ENCODE results near the gene LRRC1. TPM values are rescaled to one million over a fixed set of nuclear protein-coding genes. Genes with fewer than 3 reads are reported as not detected.

The LRRC1 gene
- total and polyA plus RNA-seq, 2 donors (not counting 1 experiment from before 2014, with no cell fraction given): 3.4 to 8.9 TPM

DNA sequence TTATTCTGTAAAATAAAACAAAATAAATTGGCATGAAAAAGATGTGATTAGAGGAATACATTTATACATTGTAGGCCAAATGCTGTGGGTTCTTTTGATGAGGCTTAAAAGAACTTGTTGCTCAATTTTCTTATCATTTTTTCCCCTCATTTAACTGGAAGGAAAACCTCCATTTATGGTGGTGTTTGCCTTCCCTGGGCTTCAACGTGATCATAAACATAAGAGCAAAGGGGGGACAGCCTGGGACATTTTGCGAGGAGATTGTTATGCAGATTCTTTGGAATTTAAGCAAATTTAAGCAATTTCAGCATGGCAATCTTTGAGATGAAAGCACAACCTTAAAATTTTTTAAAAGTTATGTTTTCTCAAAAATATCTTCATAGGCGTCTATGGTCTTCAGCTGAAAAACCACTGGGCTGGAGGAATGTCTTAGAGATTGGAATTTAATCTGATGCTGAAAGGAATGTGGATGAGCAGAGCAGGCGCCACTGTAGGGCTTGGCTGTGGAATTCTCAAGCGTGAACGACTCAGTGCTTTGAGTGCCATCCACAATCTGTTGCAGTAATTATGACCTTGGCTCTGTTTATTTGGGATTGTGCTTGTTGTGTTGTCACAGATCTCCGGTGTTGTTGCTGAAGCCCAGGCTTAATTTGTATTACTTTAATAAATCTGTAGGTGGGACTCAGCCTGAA, 167.0 kb downstream of the LRRC1 start:
- Mint-ChIP-seq H3K4me1 (no peaks in the 10 kb centered on the region), H3K27ac (no peak overlapping the region), H3K27me3 (peaks cover 12% of the 10 kb centered on the region), H3K4me3 (no peak overlapping the region), H3K9me3 (ENCODE audit: insufficient read depth) (no peaks in the 10 kb centered on the region)
- Histone ChIP-seq H3K4me1 (ENCODE audit: control insufficient read depth in 2 of 2, insufficient read depth in 2 of 2, low read length in 2 of 2) (no peaks in the 10 kb centered on the region), H3K36me3 (replicated peaks in 1 of 2; ENCODE audit: control extremely low read depth in 1 of 2, control insufficient read depth in 1 of 2, extremely low read depth in 1 of 2, insufficient read depth in 2 of 2, low read length in 1 of 2) (no peaks in the 10 kb centered on the region), H3K9ac (ENCODE audit: low read length) (no peak overlapping the region), H3K4me3 (ENCODE audit: control extremely low read depth in 1 of 5, extremely low read depth in 1 of 5, insufficient read depth in 1 of 5, low read depth in 2 of 5, low read length in 4 of 5) (no peak overlapping the region), H4K20me1 (ENCODE audit: control insufficient read depth, insufficient read depth, low read length, poor library complexity, severe bottlenecking) (no peaks in the 10 kb centered on the region), H3K79me2 (ENCODE audit: control insufficient read depth, insufficient read depth, low read length) (no peaks in the 10 kb centered on the region), H2AFZ (ENCODE audit: insufficient read depth, low read depth, low read length, poor library complexity, severe bottlenecking) (no peak overlapping the region), H3K27ac (ENCODE audit: low read length in 2 of 2) (no peak overlapping the region), H3K9me3 (ENCODE audit: control extremely low read depth in 1 of 3, control insufficient read depth in 2 of 3, insufficient read depth in 1 of 3, low read length in 2 of 3) (peaks cover 0 to 4% (median 0%) of the 10 kb centered on the region in 3 donors), H3K27me3 (replicated peaks in 1 of 4; ENCODE audit: control extremely low read depth in 1 of 4, control insufficient read depth in 3 of 4, insufficient read depth in 4 of 4, low read length in 3 of 4) (no peaks in the 10 kb centered on the region), H3K4me2 (replicated peaks; ENCODE audit: low read depth, low read length, poor library complexity, severe bottlenecking) (no peak overlapping the region)
- ATAC-seq (ENCODE audit: low read depth): no peak
- intact Hi-C loops (cut with micrococcal nuclease): no loop called here
- ChIA-PET POLR2A (no interaction called here), CTCF (no interaction called here)
- TF ChIP-seq, protein P1, sequence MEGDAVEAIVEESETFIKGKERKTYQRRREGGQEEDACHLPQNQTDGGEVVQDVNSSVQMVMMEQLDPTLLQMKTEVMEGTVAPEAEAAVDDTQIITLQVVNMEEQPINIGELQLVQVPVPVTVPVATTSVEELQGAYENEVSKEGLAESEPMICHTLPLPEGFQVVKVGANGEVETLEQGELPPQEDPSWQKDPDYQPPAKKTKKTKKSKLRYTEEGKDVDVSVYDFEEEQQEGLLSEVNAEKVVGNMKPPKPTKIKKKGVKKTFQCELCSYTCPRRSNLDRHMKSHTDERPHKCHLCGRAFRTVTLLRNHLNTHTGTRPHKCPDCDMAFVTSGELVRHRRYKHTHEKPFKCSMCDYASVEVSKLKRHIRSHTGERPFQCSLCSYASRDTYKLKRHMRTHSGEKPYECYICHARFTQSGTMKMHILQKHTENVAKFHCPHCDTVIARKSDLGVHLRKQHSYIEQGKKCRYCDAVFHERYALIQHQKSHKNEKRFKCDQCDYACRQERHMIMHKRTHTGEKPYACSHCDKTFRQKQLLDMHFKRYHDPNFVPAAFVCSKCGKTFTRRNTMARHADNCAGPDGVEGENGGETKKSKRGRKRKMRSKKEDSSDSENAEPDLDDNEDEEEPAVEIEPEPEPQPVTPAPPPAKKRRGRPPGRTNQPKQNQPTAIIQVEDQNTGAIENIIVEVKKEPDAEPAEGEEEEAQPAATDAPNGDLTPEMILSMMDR (IDR thresholded peaks at IDR 0.05): no peak
- no peak for TF ChIP-seq EZH2 (IDR thresholded peaks at IDR 0.05; ENCODE audit: borderline replicate concordance, insufficient read depth, low read depth, low read length, poor library complexity, severe bottlenecking)
- DNase-seq: no peak
- 100% methylated on average over 5 of the region's 7 CpGs for WGBS (ENCODE audit: insufficient coverage)

DNA sequence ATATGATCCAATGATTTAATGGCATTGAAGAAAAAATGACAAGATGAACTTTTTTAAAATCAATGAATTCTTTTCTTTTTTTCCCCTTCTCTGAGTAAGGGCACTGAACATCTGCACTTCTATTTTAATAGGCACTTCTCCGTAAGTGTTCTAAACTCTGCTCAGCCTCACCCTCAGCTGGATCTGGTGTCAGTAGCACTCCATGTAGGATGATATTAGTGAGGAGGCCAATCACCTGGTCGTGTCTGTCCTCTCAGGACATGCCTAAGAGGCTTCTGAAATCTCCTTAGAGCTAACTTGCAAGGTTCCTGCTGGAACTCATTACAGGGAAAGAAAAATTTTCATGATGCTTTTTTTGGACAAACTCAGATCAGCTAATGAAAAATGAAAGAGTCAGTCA, 167.8 kb downstream of the LRRC1 start:
- peaks cover 6% of the 10 kb centered on the region for H3K27me3 Mint-ChIP-seq
- Histone ChIP-seq H3K9ac (ENCODE audit: low read length) (no peak overlapping the region), H3K4me1 (ENCODE audit: control insufficient read depth in 2 of 2, insufficient read depth in 2 of 2, low read length in 2 of 2) (no peaks in the 10 kb centered on the region), H3K4me3 (ENCODE audit: control extremely low read depth in 1 of 5, extremely low read depth in 1 of 5, insufficient read depth in 1 of 5, low read depth in 2 of 5, low read length in 4 of 5) (no peak overlapping the region), H4K20me1 (ENCODE audit: control insufficient read depth, insufficient read depth, low read length, poor library complexity, severe bottlenecking) (no peaks in the 10 kb centered on the region), H3K27ac (ENCODE audit: low read length in 2 of 2) (no peak overlapping the region), H3K9me3 (ENCODE audit: control extremely low read depth in 1 of 3, control insufficient read depth in 2 of 3, insufficient read depth in 1 of 3, low read length in 2 of 3) (peaks cover 0 to 4% (median 0%) of the 10 kb centered on the region in 3 donors), H3K4me2 (replicated peaks; ENCODE audit: low read depth, low read length, poor library complexity, severe bottlenecking) (no peak overlapping the region), H3K36me3 (replicated peaks in 1 of 2; ENCODE audit: control extremely low read depth in 1 of 2, control insufficient read depth in 1 of 2, extremely low read depth in 1 of 2, insufficient read depth in 2 of 2, low read length in 1 of 2) (no peaks in the 10 kb centered on the region), H3K27me3 (replicated peaks in 1 of 4; ENCODE audit: control extremely low read depth in 1 of 4, control insufficient read depth in 3 of 4, insufficient read depth in 4 of 4, low read length in 3 of 4) (no peaks in the 10 kb centered on the region), H2AFZ (ENCODE audit: insufficient read depth, low read depth, low read length, poor library complexity, severe bottlenecking) (no peak overlapping the region), H3K79me2 (ENCODE audit: control insufficient read depth, insufficient read depth, low read length) (no peaks in the 10 kb centered on the region)
- no peak overlapping the region for H3K27ac Mint-ChIP-seq
- no peaks in the 10 kb centered on the region for H3K9me3 Mint-ChIP-seq (ENCODE audit: insufficient read depth)
- DNase-seq (no peak), ATAC-seq (ENCODE audit: low read depth) (no peak)
- no CpG with 5 or more reads among the region's 2 CpGs for WGBS (ENCODE audit: insufficient coverage)
- ChIA-PET CTCF (no interaction called here), POLR2A (no interaction called here)
- TF ChIP-seq, protein P1 (IDR thresholded peaks at IDR 0.05): no peak
- TF ChIP-seq EZH2 (IDR thresholded peaks at IDR 0.05; ENCODE audit: borderline replicate concordance, insufficient read depth, low read depth, low read length, poor library complexity, severe bottlenecking): no peak
- no peak overlapping the region for H3K4me3 Mint-ChIP-seq
- intact Hi-C loops (cut with micrococcal nuclease): no loop called here
- H3K4me1 Mint-ChIP-seq: no peaks in the 10 kb centered on the region
